GM12875 (cell line): Measurements from ENCODE around the gene PPIF.

ENCODE experiments used
- H3K4me3 ChIP-seq: one replicate; pipeline ENCODE4 v1.5.1; 2011; ENCODE audit warnings: low read depth, low read length, control low read depth
- CTCF ChIP-seq: IDR thresholded peaks from 2 replicates; pipeline ENCODE4 v1.5.1; 2011; ENCODE audit warnings: low read depth, mild to moderate bottlenecking, control low read depth, inconsistent platforms, low read length, moderate library complexity, borderline replicate concordance; ENCODE audit not compliant: insufficient read depth

PPIF gene

GRCh38 chr10:79380125-79380945 is 33.1 kb downstream of the PPIF start:
- TF ChIP-seq CTCF: no peak
- no peak overlapping the region for H3K4me3 ChIP-seq

- no peak overlapping the region for H3K4me3 ChIP-seq
- TF ChIP-seq CTCF: no peak
These were observed 33.9 kb downstream of the PPIF start for GRCh38 chr10:79380946-79381721.

GRCh38 chr10:79381804-79382221 is 34.5 kb downstream of the PPIF start:
- H3K4me3 ChIP-seq: no peak overlapping the region
- TF ChIP-seq CTCF: no peak

- H3K4me3 ChIP-seq: no peak overlapping the region
- TF ChIP-seq CTCF: no peak
These were observed 35.2 kb downstream of the PPIF start for GRCh38 chr10:79382491-79382941.

GRCh38 chr10:79383974-79384606 is 36.8 kb downstream of the PPIF start:
- TF ChIP-seq CTCF: no peak
- H3K4me3 ChIP-seq: no peak overlapping the region

GRCh38 chr10:79384773-79385391 is 37.6 kb downstream of the PPIF start:
- H3K4me3 ChIP-seq: no peak overlapping the region
- TF ChIP-seq CTCF: no peak
